Heart left ventricle (tissue), 13 donors: ENCODE measurements around the gene TEDC1.

Source experiments
- CTCF ChIP-seq, 12 donors: fragments of 200-600 bp; sonication (generic) in 4 of 12; IDR thresholded peaks; one replicate each; pipeline versions ENCODE4 v1.5.0 to v1.8.0; 2018 to 2022; ENCODE audit warnings: antibody characterized with exemption in 12 of 12, mild to moderate bottlenecking in 5 of 12
- POLR2A ChIP-seq, 2 donors: fragments of 450-650 bp; IDR thresholded peaks; one replicate each; pipeline ENCODE4 v1.6.1; 2017; ENCODE audit warnings: antibody characterized with exemption in 2 of 2, mild to moderate bottlenecking in 2 of 2, moderate library complexity in 2 of 2
- donor health status: ischemic (EF 13 %, LVEDD 7.1; RV severe dilation, severe dysfunction).
- donor health status: DM: no; HTN: yes; CAD: no.
- donor health status: DM: no; HTN: no; CAD: no.
- donor health status: ischemic (EF 25% LVEDD 6.9; RV normal size, moderate dysfunction).
- donor health status: ischemic (EF 25% LVEDD 5.7; RV mildly dilated, moderate dysfunction).
- donor health status: ischemic (EF 35%, LVEDD 5.7; RV mildly dilated, moderate dysfunction).
- donor health status: nonischemic (EF 11% LVEDD 7.7; RV severe dilation, severe dysfunction).
- donor health status: DM: yes; HTN: yes; CAD: no.
- donor health status: PGD.
- donor health status: ischemic (EF 29% LVEDD 5.4; RV normal size, mild dysfunction).
- donor health status: nonischemic (EF 23%, LVEDD 6.1; RV moderate dilation, normal function).

- TF ChIP-seq CTCF (IDR thresholded peaks at IDR 0.05): no peak
- TF ChIP-seq POLR2A (IDR thresholded peaks at IDR 0.05): no peak
Observed at GRCh38 chr14:105455766-105456660, 35.0 kb upstream of the TEDC1 start.
